A549 (cell line): ENCODE measurements around the gene DSG3. TPM values are rescaled to one million over a fixed set of nuclear protein-coding genes. Genes with fewer than 3 reads are reported as not detected.

Source experiments
- ATAC-seq, 2 experiments: fragments of 200-7000 bp in 1 of 2; fragments of >200 bp in 1 of 2; cut with Nextera tagmentation in 1 of 2; cut with Tn5 transposase in 1 of 2; 3 replicates each; pipeline versions ENCODE4 v1.8.0 to v1.9.1; 2018 to 2020; ENCODE audit warnings: mild to moderate bottlenecking in 1 of 2, moderate library complexity in 1 of 2
- CTCF ChIA-PET: fragments of 300-600 bp; sonication (Branson Sonifier 250); formaldehyde crosslinking; extraction: SDS; loops from one replicate; lab custom pipeline; 2021; ENCODE audit warnings: antibody characterized with exemption, inconsistent platforms; lab: Yijun Ruan, JAX
- POLR2A ChIA-PET: fragments of 350-600 bp; formaldehyde crosslinking; extraction: SDS; loops from one replicate; lab custom pipeline; 2021; ENCODE audit warnings: antibody characterized with exemption, inconsistent platforms; lab: Yijun Ruan, JAX
- DNase-seq, 2 experiments: peaks; one replicate each; pipeline versions ENCODE4 v3.0.0 to v3.0.0-alpha.2; 2011 to 2016; ENCODE audit warnings: low read depth in 1 of 2, low spot score in 1 of 2
- FAIRE-seq: peaks from 2 replicates; lab custom pipeline; 2011; peaks lifted over from hg19 to GRCh38; lab: Jason Lieb, UNC
- H3K27ac ChIP-seq, 2 experiments: fragments of >200 bp; sonication (Bioruptor Twin); formaldehyde crosslinking; 3 replicates each; pipeline ENCODE4 v1.5.1; 2016 to 2017
- H3K4me1 ChIP-seq: fragments of >200 bp; sonication (Bioruptor Twin); formaldehyde crosslinking; 3 replicates; pipeline ENCODE4 v1.6.1; 2016
- H3K4me2 ChIP-seq: fragments of >200 bp; sonication (Bioruptor Twin); formaldehyde crosslinking; 3 replicates; pipeline ENCODE4 v1.6.1; 2016
- H3K4me3 ChIP-seq: fragments of >200 bp; sonication (Bioruptor Twin); formaldehyde crosslinking; 3 replicates; pipeline ENCODE4 v1.5.1; 2016
- H3K9me3 ChIP-seq: fragments of >200 bp; sonication (Bioruptor Twin); formaldehyde crosslinking; 3 replicates; pipeline ENCODE4 v1.6.1; 2016
- BHLHE40 ChIP-seq: IDR thresholded peaks from 2 replicates; pipeline ENCODE4 v1.6.1; 2012; ENCODE audit warnings: low read depth, low read length, inconsistent platforms
- CBX2 ChIP-seq: fragments of 200-600 bp; sonication (generic); IDR thresholded peaks from 2 replicates; pipeline ENCODE4 v1.6.1; 2016; ENCODE audit warnings: low read depth, mild to moderate bottlenecking, borderline replicate concordance
- CEBPB ChIP-seq, 2 experiments: fragments of >200 bp in 1 of 2; sonication (Bioruptor Twin) in 1 of 2; formaldehyde crosslinking in 1 of 2; IDR thresholded peaks; 2 replicates each; pipeline ENCODE4 v1.6.1; 2012 to 2016
- CHD2 ChIP-seq: fragments of 150-350 bp; IDR thresholded peaks from 2 replicates; pipeline ENCODE4 v1.6.1; 2014; ENCODE audit warnings: low read length; ENCODE audit not compliant: partially characterized antibody
- FOSL2 ChIP-seq, 2 experiments: fragments of 450-650 bp in 1 of 2; fragments of >200 bp in 1 of 2; sonication (Bioruptor Twin) in 1 of 2; formaldehyde crosslinking; IDR thresholded peaks; 2 replicates each; pipeline versions ENCODE4 v1.5.0 to v1.6.1; 2016 to 2020; ENCODE audit warnings: mild to moderate bottlenecking in 1 of 2, moderate library complexity in 1 of 2
- FOXS1 ChIP-seq: fragments of 250-450 bp; sonication (Bioruptor Pico); IDR thresholded peaks from 2 replicates; pipeline ENCODE4 v1.5.0; 2020; ENCODE audit warnings: mild to moderate bottlenecking, moderate library complexity
- GATA3 ChIP-seq: IDR thresholded peaks from 2 replicates; pipeline ENCODE4 v1.6.1; 2012; ENCODE audit warnings: borderline replicate concordance
- HOXB5 ChIP-seq: fragments of 250-450 bp; sonication (Bioruptor Pico); IDR thresholded peaks from 2 replicates; pipeline ENCODE4 v1.5.0; 2020; ENCODE audit warnings: mild to moderate bottlenecking, moderate library complexity
- JUNB ChIP-seq: fragments of >200 bp; sonication (Bioruptor Twin); formaldehyde crosslinking; IDR thresholded peaks from 2 replicates; pipeline ENCODE4 v1.6.1; 2016
- KDM5A ChIP-seq: fragments of 200-600 bp; sonication (generic); IDR thresholded peaks from 2 replicates; pipeline ENCODE4 v1.6.1; 2016; ENCODE audit warnings: antibody characterized with exemption, mild to moderate bottlenecking
- MYC ChIP-seq: IDR thresholded peaks from 2 replicates; pipeline ENCODE4 v1.6.1; 2012; ENCODE audit warnings: mild to moderate bottlenecking, inconsistent platforms, low read length, improper control_type of control experiment, borderline replicate concordance
- PHF8 ChIP-seq: fragments of 200-600 bp; sonication (generic); IDR thresholded peaks from 2 replicates; pipeline ENCODE4 v1.6.1; 2016; ENCODE audit warnings: low read depth, mild to moderate bottlenecking, antibody characterized with exemption, moderate library complexity, borderline replicate concordance
- POLR2AphosphoS2 ChIP-seq: conservative IDR thresholded peaks from 2 replicates; pipeline ENCODE4 v1.6.1; 2012; ENCODE audit warnings: low read length, improper control_type of control experiment, inconsistent platforms
- RAD21 ChIP-seq, 2 experiments: fragments of >200 bp in 1 of 2; sonication (Bioruptor Twin) in 1 of 2; formaldehyde crosslinking in 1 of 2; IDR thresholded peaks in 1 of 2; conservative IDR thresholded peaks in 1 of 2; 2 replicates in 1 of 2; 3 replicates in 1 of 2; pipeline ENCODE4 v1.6.1; 2012 to 2018; ENCODE audit warnings: inconsistent platforms in 1 of 2
- RARB ChIP-seq: fragments of 250-450 bp; sonication (Bioruptor Pico); IDR thresholded peaks from 2 replicates; pipeline ENCODE4 v1.8.0; 2021; ENCODE audit warnings: mild to moderate bottlenecking, moderate library complexity
- RCOR1 ChIP-seq: fragments of 150-350 bp; IDR thresholded peaks from 2 replicates; pipeline ENCODE4 v1.6.1; 2014; ENCODE audit warnings: antibody characterized with exemption, low read length, low read depth
- RFX5 ChIP-seq: fragments of 450-650 bp; IDR thresholded peaks from 2 replicates; pipeline ENCODE4 v1.7.1; 2014; ENCODE audit warnings: antibody characterized with exemption, mild to moderate bottlenecking, moderate library complexity
- SMC3 ChIP-seq: fragments of >200 bp; sonication (Bioruptor Twin); formaldehyde crosslinking; IDR thresholded peaks from 3 replicates; pipeline ENCODE4 v1.6.1; 2018; ENCODE audit warnings: inconsistent platforms
- SREBF2 ChIP-seq: fragments of 450-650 bp; IDR thresholded peaks from 2 replicates; pipeline ENCODE4 v1.6.1; 2014; ENCODE audit warnings: mild to moderate bottlenecking, moderate library complexity
- TP53 ChIP-seq: fragments of 250-450 bp; sonication (Bioruptor Pico); IDR thresholded peaks from 2 replicates; pipeline ENCODE4 v1.5.0; 2021; ENCODE audit warnings: mild to moderate bottlenecking, moderate library complexity
- ZFP36 ChIP-seq: fragments of 450-650 bp; IDR thresholded peaks from 2 replicates; pipeline ENCODE4 v1.6.1; 2014; ENCODE audit warnings: borderline replicate concordance; ENCODE audit not compliant: partially characterized antibody
- ZNF302 ChIP-seq: fragments of 250-450 bp; sonication (Bioruptor Pico); IDR thresholded peaks from 2 replicates; pipeline ENCODE4 v1.9.0; 2021; ENCODE audit warnings: inconsistent platforms, mild to moderate bottlenecking, moderate library complexity
- WGBS: methylation state at CpG from one replicate; pipeline ENCODE4 v1.1.6; 2017; ENCODE audit errors: missing lambda C conversion rate; 5-methylcytosine and 5-hydroxymethylcytosine counted together
- polyA plus RNA-seq, 4 experiments: library from polyadenylated mRNA; depleted of rRNA in 3 of 4; stranded (reverse); fragments of >200 nt; fragmentation: RNase III in 1 of 4; extraction: RNeasy Plus Mini Kit Qiagen cat#74134 plus additional on column Dnase treatment in 1 of 4; gene quantifications; 2 replicates in 3 of 4; 3 replicates in 1 of 4; pipeline ENCODE4 v1.2.3, GENCODE V29; 2011 to 2017
- TF ChIP-seq, protein P1 (sequence below): fragments of >200 bp; sonication (Bioruptor Twin); formaldehyde crosslinking; IDR thresholded peaks from 3 replicates; pipeline ENCODE4 v1.6.1; 2016
- TF ChIP-seq, protein P2 (sequence below): fragments of 150-350 bp; IDR thresholded peaks from 2 replicates; pipeline ENCODE4 v1.6.1; 2014; ENCODE audit warnings: low read depth, mild to moderate bottlenecking, low read length
- TF ChIP-seq, protein P3 (sequence below): IDR thresholded peaks from 2 replicates; pipeline ENCODE4 v1.6.1; 2012
- TF ChIP-seq, protein P4 (sequence below): fragments of 450-650 bp; IDR thresholded peaks from 2 replicates; pipeline ENCODE4 v1.6.1; 2014; ENCODE audit warnings: antibody characterized with exemption

Gene DSG3
- polyA plus RNA-seq, 2 of the 4 experiments (the other 2 are of a cell fraction): 0.01 to 0.03 TPM

DNA sequence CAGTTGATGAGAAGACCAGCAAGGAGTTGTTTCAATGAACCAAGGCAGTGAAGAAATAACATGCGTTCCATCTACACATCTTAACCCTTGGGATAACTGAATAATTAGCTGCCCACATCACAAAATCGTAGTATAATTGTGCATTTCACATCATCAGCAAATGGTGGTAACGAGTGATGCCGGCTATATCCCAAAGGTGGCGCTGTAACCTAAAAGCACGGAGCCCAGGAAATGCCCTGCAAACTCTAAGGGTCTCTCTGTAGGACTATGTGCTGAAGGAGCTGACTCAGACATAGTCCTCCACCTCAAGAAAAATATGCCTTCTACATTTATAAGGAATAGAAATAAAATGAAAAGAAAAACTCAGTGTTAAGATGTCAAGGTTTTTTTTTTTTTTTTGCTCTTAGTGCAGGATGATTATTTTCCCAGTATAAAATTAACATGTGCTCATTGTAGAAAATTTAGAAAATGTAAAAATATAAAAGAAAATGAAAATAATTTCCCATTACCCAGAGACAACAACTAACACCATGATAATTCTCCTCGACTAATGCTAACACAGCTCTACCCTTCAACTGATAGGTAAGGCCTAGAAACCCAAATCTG lies 23.1 kb upstream of the DSG3 start (continued):
- TF ChIP-seq, protein P1, sequence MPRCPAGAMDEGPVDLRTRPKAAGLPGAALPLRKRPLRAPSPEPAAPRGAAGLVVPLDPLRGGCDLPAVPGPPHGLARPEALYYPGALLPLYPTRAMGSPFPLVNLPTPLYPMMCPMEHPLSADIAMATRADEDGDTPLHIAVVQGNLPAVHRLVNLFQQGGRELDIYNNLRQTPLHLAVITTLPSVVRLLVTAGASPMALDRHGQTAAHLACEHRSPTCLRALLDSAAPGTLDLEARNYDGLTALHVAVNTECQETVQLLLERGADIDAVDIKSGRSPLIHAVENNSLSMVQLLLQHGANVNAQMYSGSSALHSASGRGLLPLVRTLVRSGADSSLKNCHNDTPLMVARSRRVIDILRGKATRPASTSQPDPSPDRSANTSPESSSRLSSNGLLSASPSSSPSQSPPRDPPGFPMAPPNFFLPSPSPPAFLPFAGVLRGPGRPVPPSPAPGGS: no peak
- no peak for TF ChIP-seq MYC
- no peak for TF ChIP-seq CBX2
- TF ChIP-seq FOXS1 (CRISPR knock-in tag): no peak
- TF ChIP-seq, protein P2, sequence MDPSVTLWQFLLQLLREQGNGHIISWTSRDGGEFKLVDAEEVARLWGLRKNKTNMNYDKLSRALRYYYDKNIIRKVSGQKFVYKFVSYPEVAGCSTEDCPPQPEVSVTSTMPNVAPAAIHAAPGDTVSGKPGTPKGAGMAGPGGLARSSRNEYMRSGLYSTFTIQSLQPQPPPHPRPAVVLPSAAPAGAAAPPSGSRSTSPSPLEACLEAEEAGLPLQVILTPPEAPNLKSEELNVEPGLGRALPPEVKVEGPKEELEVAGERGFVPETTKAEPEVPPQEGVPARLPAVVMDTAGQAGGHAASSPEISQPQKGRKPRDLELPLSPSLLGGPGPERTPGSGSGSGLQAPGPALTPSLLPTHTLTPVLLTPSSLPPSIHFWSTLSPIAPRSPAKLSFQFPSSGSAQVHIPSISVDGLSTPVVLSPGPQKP: no peak
- no peak for TF ChIP-seq ZFP36

DNA sequence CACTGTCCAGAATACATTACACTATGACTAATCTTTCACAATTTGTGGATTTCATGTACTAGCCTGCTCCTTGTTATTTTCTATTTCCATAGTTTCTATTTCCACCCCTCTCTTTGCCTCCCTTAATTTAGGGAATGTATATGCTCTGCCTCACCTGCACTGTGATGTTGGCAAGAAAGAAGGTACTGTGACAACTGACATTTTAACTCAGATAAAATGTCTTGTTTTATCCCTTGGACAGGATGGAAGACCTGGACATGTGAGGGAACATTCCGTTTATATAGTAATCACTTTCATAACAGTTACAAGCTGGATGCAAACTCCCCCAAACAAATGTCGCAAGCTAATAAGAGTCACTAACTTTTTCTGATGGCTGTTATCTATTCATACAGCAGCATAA lies 21.5 kb upstream of the DSG3 start:
- CTCF ChIA-PET: interaction anchor here (1.1 to 2.0 kb wide), 2 partner anchors 22 to 81 kb away, joined by 3 to 7 read pairs; no protein-coding TSS in a partner anchor
- ATAC-seq (no peak), FAIRE-seq (no peak), DNase-seq (no peak)
- TF ChIP-seq SMC3: no peak
- H3K4me1 ChIP-seq: 0 out of 3 replicates have a peak, but pooled peaks cover 5% of the 10 kb centered on the region
- WGBS: 74% methylated on average over 2 of the region's 2 CpGs
- no peak overlapping the region for H3K4me3 ChIP-seq
- H3K27ac ChIP-seq: no peak overlapping the region
- H3K4me2 ChIP-seq: no peak overlapping the region
- POLR2A ChIA-PET: no interaction called here
- no peaks in the 10 kb centered on the region for H3K9me3 ChIP-seq

DNA sequence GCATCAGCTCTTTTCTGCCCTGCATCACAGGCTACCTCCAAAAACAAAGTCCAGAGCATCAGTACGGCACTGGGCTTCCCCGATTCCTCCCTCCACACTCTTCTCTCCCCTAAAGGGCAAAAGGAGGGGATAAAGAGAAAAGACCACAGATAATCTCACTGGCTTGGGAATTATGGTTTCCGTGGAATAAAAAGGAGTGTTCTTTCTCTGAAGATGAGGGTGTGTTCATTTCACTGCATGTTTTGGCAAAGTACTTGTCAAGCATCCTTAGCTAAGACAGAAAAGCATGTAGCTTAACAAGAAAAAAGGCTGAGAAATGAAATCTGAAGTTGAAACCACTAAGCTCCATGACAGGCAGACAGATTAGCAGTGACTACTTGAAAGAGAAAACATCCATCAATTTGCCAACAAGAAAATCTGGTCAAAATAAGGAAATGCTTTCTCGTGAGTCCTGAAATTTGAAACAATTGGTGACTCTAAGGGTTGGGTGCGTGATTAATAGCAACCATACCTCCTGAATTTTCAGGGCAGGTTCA lies 20.6 kb upstream of the DSG3 start:
- ChIA-PET POLR2A (no interaction called here), CTCF (interaction anchor here (1.1 to 1.6 kb wide), 2 partner anchors 80 to 130 kb away, joined by 3 to 4 read pairs; no protein-coding TSS in a partner anchor)
- TF ChIP-seq KDM5A (no peak), RCOR1 (no peak), TP53 (CRISPR knock-in tag) (no peak), POLR2AphosphoS2 (no peak)
- TF ChIP-seq, all 56 proteins: peak for 0
- WGBS: 89% methylated on average over 5 of the region's 5 CpGs
- no peak overlapping the region for H3K27ac ChIP-seq
- 0 out of 3 replicates have a peak, but pooled peaks cover 5% of the 10 kb centered on the region for H3K4me1 ChIP-seq
- H3K9me3 ChIP-seq: no peaks in the 10 kb centered on the region
- H3K4me3 ChIP-seq: no peak overlapping the region
- FAIRE-seq (no peak), ATAC-seq (no peak), DNase-seq (no peak)
- no peak overlapping the region for H3K4me2 ChIP-seq

DNA sequence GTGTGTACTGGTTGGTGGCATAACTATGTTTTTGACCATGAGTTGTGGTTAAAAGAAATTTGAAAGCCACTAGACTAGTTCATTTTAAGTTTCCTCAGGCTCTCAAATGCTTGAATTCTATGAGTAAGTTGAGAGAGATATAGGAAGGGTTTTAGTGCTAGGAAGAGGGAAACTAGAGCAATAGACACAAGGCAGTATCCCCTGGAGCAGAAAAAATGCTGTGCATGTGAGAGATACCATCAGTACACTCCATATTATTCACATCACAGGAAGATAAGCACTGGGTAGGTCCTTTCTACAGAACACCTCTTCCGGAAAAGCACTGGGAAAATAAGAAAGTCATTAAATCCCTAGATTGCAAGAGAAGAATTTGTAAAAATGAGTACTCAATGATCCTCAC lies 19.3 kb upstream of the DSG3 start:
- WGBS: 90% methylated on average over 1 of the region's 1 CpG
- POLR2A ChIA-PET: no interaction called here
- CTCF ChIA-PET: no interaction called here
- Histone ChIP-seq H3K9me3 (no peaks in the 10 kb centered on the region), H3K4me2 (no peak overlapping the region), H3K4me1 (0 out of 3 replicates have a peak, but pooled peaks cover 5% of the 10 kb centered on the region), H3K27ac (no peak overlapping the region), H3K4me3 (no peak overlapping the region)
- TF ChIP-seq, protein P3, sequence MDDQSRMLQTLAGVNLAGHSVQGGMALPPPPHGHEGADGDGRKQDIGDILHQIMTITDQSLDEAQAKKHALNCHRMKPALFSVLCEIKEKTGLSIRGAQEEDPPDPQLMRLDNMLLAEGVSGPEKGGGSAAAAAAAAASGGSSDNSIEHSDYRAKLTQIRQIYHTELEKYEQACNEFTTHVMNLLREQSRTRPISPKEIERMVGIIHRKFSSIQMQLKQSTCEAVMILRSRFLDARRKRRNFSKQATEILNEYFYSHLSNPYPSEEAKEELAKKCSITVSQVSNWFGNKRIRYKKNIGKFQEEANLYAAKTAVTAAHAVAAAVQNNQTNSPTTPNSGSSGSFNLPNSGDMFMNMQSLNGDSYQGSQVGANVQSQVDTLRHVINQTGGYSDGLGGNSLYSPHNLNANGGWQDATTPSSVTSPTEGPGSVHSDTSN: no peak
- TF ChIP-seq SMC3: no peak
- no peak for TF ChIP-seq HOXB5 (CRISPR knock-in tag)
- TF ChIP-seq ZNF302 (CRISPR knock-in tag): no peak
- TF ChIP-seq CBX2: no peak
- TF ChIP-seq FOXS1 (CRISPR knock-in tag): no peak
- no peak for TF ChIP-seq RARB (CRISPR knock-in tag)
- TF ChIP-seq BHLHE40: no peak
- TF ChIP-seq RCOR1: no peak
- no peak for TF ChIP-seq PHF8
- TF ChIP-seq RAD21 (conservative IDR thresholded peaks at IDR 0.05 in 1 of 2, IDR thresholded peaks at IDR 0.05 in 1 of 2): no peak
- no peak for TF ChIP-seq FOSL2 (IDR thresholded peaks at IDR 0.05)
- TF ChIP-seq FOSL2 (CRISPR knock-in tag; IDR thresholded peaks at IDR 0.05): no peak
- TF ChIP-seq CHD2: no peak
- TF ChIP-seq CEBPB (IDR thresholded peaks at IDR 0.05): no peak
- TF ChIP-seq, protein P4, sequence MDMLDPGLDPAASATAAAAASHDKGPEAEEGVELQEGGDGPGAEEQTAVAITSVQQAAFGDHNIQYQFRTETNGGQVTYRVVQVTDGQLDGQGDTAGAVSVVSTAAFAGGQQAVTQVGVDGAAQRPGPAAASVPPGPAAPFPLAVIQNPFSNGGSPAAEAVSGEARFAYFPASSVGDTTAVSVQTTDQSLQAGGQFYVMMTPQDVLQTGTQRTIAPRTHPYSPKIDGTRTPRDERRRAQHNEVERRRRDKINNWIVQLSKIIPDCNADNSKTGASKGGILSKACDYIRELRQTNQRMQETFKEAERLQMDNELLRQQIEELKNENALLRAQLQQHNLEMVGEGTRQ: no peak
- TF ChIP-seq RFX5: no peak
- no peak for TF ChIP-seq JUNB
- no peak for TF ChIP-seq GATA3
- no peak for TF ChIP-seq SREBF2
- no peak for TF ChIP-seq ZFP36
- DNase-seq (no peak), FAIRE-seq (no peak), ATAC-seq (no peak)
